ENCODE data around the gene KIF17.

KIF17 gene

GRCh38 chr1:20717452-20718342 lies at the start of gene KIF17:
Gene KIF17, minus strand, starts transcription at chr1:20718007. Its CDS starts 301 bp downstream, at chr1:20717706.
- Histone ChIP-seq H3K4me1 (ENCODE audit: control insufficient read depth, insufficient read depth, low read length, unreplicated experiment) (no peaks in the 10 kb centered on the region), H3K79me2 (ENCODE audit: control insufficient read depth, insufficient read depth, low read length, unreplicated experiment) (no peaks in the 10 kb centered on the region), H3K27me3 (ENCODE audit: insufficient read depth, low read length) (no peaks in the 10 kb centered on the region), H3K4me3 (ENCODE audit: low read depth, low read length) (peak within 1 kb of the TSS; percentile 79), H3K36me3 (ENCODE audit: insufficient read depth, low read length) (no peaks in the 10 kb centered on the region), H3K27ac (ENCODE audit: low read depth, low read length) (no peak within 1 kb of the TSS), H2AFZ (ENCODE audit: low read length, unreplicated experiment) (peak within 1 kb of the TSS; percentile 62)

GRCh38 chr1:20767271-20767670 lies 49.5 kb upstream of the KIF17 start:
- Histone ChIP-seq H2AFZ (ENCODE audit: low read length, unreplicated experiment) (no peak overlapping the region), H3K4me1 (ENCODE audit: control insufficient read depth, insufficient read depth, low read length, unreplicated experiment) (no peaks in the 10 kb centered on the region), H3K36me3 (ENCODE audit: insufficient read depth, low read length) (peaks cover 63% of the 10 kb centered on the region), H3K27me3 (ENCODE audit: insufficient read depth, low read length) (no peaks in the 10 kb centered on the region), H3K27ac (ENCODE audit: low read depth, low read length) (no peak overlapping the region), H3K79me2 (ENCODE audit: control insufficient read depth, insufficient read depth, low read length, unreplicated experiment) (peaks cover 18% of the 10 kb centered on the region), H3K4me3 (ENCODE audit: low read depth, low read length) (no peak overlapping the region)

- Histone ChIP-seq H3K79me2 (ENCODE audit: control insufficient read depth, insufficient read depth, low read length, unreplicated experiment) (peaks cover 5% of the 10 kb centered on the region), H3K27me3 (ENCODE audit: insufficient read depth, low read length) (no peaks in the 10 kb centered on the region), H3K4me3 (ENCODE audit: low read depth, low read length) (no peak overlapping the region), H2AFZ (ENCODE audit: low read length, unreplicated experiment) (no peak overlapping the region), H3K27ac (ENCODE audit: low read depth, low read length) (no peak overlapping the region), H3K4me1 (ENCODE audit: control insufficient read depth, insufficient read depth, low read length, unreplicated experiment) (no peaks in the 10 kb centered on the region), H3K36me3 (ENCODE audit: insufficient read depth, low read length) (peaks cover 61% of the 10 kb centered on the region)
These were observed 45.6 kb upstream of the KIF17 start for GRCh38 chr1:20763417-20763816.

- Histone ChIP-seq H3K79me2 (ENCODE audit: control insufficient read depth, insufficient read depth, low read length, unreplicated experiment) (peaks cover 5% of the 10 kb centered on the region), H3K36me3 (ENCODE audit: insufficient read depth, low read length) (peaks cover 67% of the 10 kb centered on the region)
These were observed 42.5 kb upstream of the KIF17 start for GRCh38 chr1:20760322-20760721.

GRCh38 chr1:20753589-20753988 lies 35.8 kb upstream of the KIF17 start:
- no peak overlapping the region for H2AFZ ChIP-seq (ENCODE audit: low read length, unreplicated experiment)
- no peak overlapping the region for H3K4me3 ChIP-seq (ENCODE audit: low read depth, low read length)
- H3K27ac ChIP-seq (ENCODE audit: low read depth, low read length) = 0 out of 2 replicates have a peak overlapping the region, but pooled peaks have one; percentile 1
- no peaks in the 10 kb centered on the region for H3K27me3 ChIP-seq (ENCODE audit: insufficient read depth, low read length)
- no peaks in the 10 kb centered on the region for H3K4me1 ChIP-seq (ENCODE audit: control insufficient read depth, insufficient read depth, low read length, unreplicated experiment)
- H3K36me3 ChIP-seq (ENCODE audit: insufficient read depth, low read length) = peaks cover 39% of the 10 kb centered on the region
- H3K79me2 ChIP-seq (ENCODE audit: control insufficient read depth, insufficient read depth, low read length, unreplicated experiment) = peaks cover 4% of the 10 kb centered on the region

More at GRCh38 chr1:20760322-20760721, 42.5 kb upstream of the KIF17 start:
- H3K4me1 ChIP-seq (ENCODE audit: control insufficient read depth, insufficient read depth, low read length, unreplicated experiment) = no peaks in the 10 kb centered on the region
- H2AFZ ChIP-seq (ENCODE audit: low read length, unreplicated experiment) = no peak overlapping the region
- no peaks in the 10 kb centered on the region for H3K27me3 ChIP-seq (ENCODE audit: insufficient read depth, low read length)
- no peak overlapping the region for H3K4me3 ChIP-seq (ENCODE audit: low read depth, low read length)
- H3K27ac ChIP-seq (ENCODE audit: low read depth, low read length) = no peak overlapping the region

- no peaks in the 10 kb centered on the region for H3K4me1 ChIP-seq (ENCODE audit: control insufficient read depth, insufficient read depth, low read length, unreplicated experiment)
- no peaks in the 10 kb centered on the region for H3K27me3 ChIP-seq (ENCODE audit: insufficient read depth, low read length)
- H2AFZ ChIP-seq (ENCODE audit: low read length, unreplicated experiment) = no peak overlapping the region
- H3K4me3 ChIP-seq (ENCODE audit: low read depth, low read length) = no peak overlapping the region
- H3K36me3 ChIP-seq (ENCODE audit: insufficient read depth, low read length) = peaks cover 40% of the 10 kb centered on the region
- peaks cover 4% of the 10 kb centered on the region for H3K79me2 ChIP-seq (ENCODE audit: control insufficient read depth, insufficient read depth, low read length, unreplicated experiment)
- H3K27ac ChIP-seq (ENCODE audit: low read depth, low read length) = no peak overlapping the region
These were observed 33.7 kb upstream of the KIF17 start for GRCh38 chr1:20751462-20751990.

GRCh38 chr1:20742671-20743070 lies 24.9 kb upstream of the KIF17 start:
- H3K36me3 ChIP-seq (ENCODE audit: insufficient read depth, low read length) = peaks cover 55% of the 10 kb centered on the region
- no peak overlapping the region for H2AFZ ChIP-seq (ENCODE audit: low read length, unreplicated experiment)
- H3K27me3 ChIP-seq (ENCODE audit: insufficient read depth, low read length) = no peaks in the 10 kb centered on the region
- peaks cover 26% of the 10 kb centered on the region for H3K4me1 ChIP-seq (ENCODE audit: control insufficient read depth, insufficient read depth, low read length, unreplicated experiment)
- no peak overlapping the region for H3K4me3 ChIP-seq (ENCODE audit: low read depth, low read length)
- no peaks in the 10 kb centered on the region for H3K79me2 ChIP-seq (ENCODE audit: control insufficient read depth, insufficient read depth, low read length, unreplicated experiment)
- peak overlapping the region; percentile 26 for H3K27ac ChIP-seq (ENCODE audit: low read depth, low read length)

- Histone ChIP-seq H3K27me3 (ENCODE audit: insufficient read depth, low read length) (no peaks in the 10 kb centered on the region), H3K79me2 (ENCODE audit: control insufficient read depth, insufficient read depth, low read length, unreplicated experiment) (no peaks in the 10 kb centered on the region), H3K27ac (ENCODE audit: low read depth, low read length) (no peak overlapping the region), H3K4me1 (ENCODE audit: control insufficient read depth, insufficient read depth, low read length, unreplicated experiment) (peaks cover 26% of the 10 kb centered on the region), H3K36me3 (ENCODE audit: insufficient read depth, low read length) (peaks cover 47% of the 10 kb centered on the region), H3K4me3 (ENCODE audit: low read depth, low read length) (no peak overlapping the region), H2AFZ (ENCODE audit: low read length, unreplicated experiment) (no peak overlapping the region)
These were observed 23.0 kb upstream of the KIF17 start for GRCh38 chr1:20740781-20741180.

GRCh38 chr1:20739225-20739624 lies 21.4 kb upstream of the KIF17 start:
- H3K27me3 ChIP-seq (ENCODE audit: insufficient read depth, low read length) = no peaks in the 10 kb centered on the region
- H3K4me3 ChIP-seq (ENCODE audit: low read depth, low read length) = no peak overlapping the region
- H2AFZ ChIP-seq (ENCODE audit: low read length, unreplicated experiment) = no peak overlapping the region
- peaks cover 26% of the 10 kb centered on the region for H3K4me1 ChIP-seq (ENCODE audit: control insufficient read depth, insufficient read depth, low read length, unreplicated experiment)
- H3K79me2 ChIP-seq (ENCODE audit: control insufficient read depth, insufficient read depth, low read length, unreplicated experiment) = no peaks in the 10 kb centered on the region
- peak overlapping the region; percentile 75 for H3K27ac ChIP-seq (ENCODE audit: low read depth, low read length)
- H3K36me3 ChIP-seq (ENCODE audit: insufficient read depth, low read length) = peaks cover 33% of the 10 kb centered on the region

GRCh38 chr1:20735581-20736111 lies 17.8 kb upstream of the KIF17 start:
- H3K27ac ChIP-seq (ENCODE audit: low read depth, low read length) = no peak overlapping the region
- no peaks in the 10 kb centered on the region for H3K79me2 ChIP-seq (ENCODE audit: control insufficient read depth, insufficient read depth, low read length, unreplicated experiment)
- H3K27me3 ChIP-seq (ENCODE audit: insufficient read depth, low read length) = no peaks in the 10 kb centered on the region
- peaks cover 17% of the 10 kb centered on the region; the same call in 1 of the 2 replicates for H3K36me3 ChIP-seq (ENCODE audit: insufficient read depth, low read length)
- H3K4me1 ChIP-seq (ENCODE audit: control insufficient read depth, insufficient read depth, low read length, unreplicated experiment) = peaks cover 34% of the 10 kb centered on the region
- no peak overlapping the region for H2AFZ ChIP-seq (ENCODE audit: low read length, unreplicated experiment)
- H3K4me3 ChIP-seq (ENCODE audit: low read depth, low read length) = no peak overlapping the region

All from ACC112 (cell line).